H1 (cell line): ENCODE results near the gene PLLP. TPM values are rescaled to one million over a fixed set of nuclear protein-coding genes. Genes with fewer than 3 reads are reported as not detected.

Experiments
- CTCF ChIA-PET: fragments of 300-600 bp; sonication (Branson Sonifier 250); formaldehyde crosslinking; loops from one replicate; lab custom pipeline; 2021; ENCODE audit not compliant: partially characterized antibody; lab: Charles Lee
- POLR2A ChIA-PET: fragments of 300-600 bp; sonication (Branson Sonifier 250); formaldehyde crosslinking; loops from one replicate; lab custom pipeline; 2021; ENCODE audit warnings: inconsistent platforms; ENCODE audit not compliant: partially characterized antibody; lab: Charles Lee
- DNase-seq, 2 experiments: peaks; one replicate each; pipeline versions ENCODE4 v3.0.0 to v3.0.0-alpha.2; 2010 to 2022; ENCODE audit warnings: low spot score in 2 of 2, low read depth in 1 of 2, mixed read lengths in 1 of 2
- FAIRE-seq: peaks from 2 replicates; lab custom pipeline; 2011; peaks lifted over from hg19 to GRCh38; lab: Jason Lieb, UNC
- H2AFZ ChIP-seq: 2 replicates; pipeline ENCODE4 v1.8.1; 2012; ENCODE audit warnings: low read length, inconsistent platforms
- H2AK5ac ChIP-seq: 2 replicates; pipeline ENCODE4 v1.6.1; 2013; ENCODE audit warnings: low read depth, low read length
- H2BK120ac ChIP-seq: replicated peaks from 2 replicates; pipeline ENCODE3; 2013; ENCODE audit warnings: low read depth, low read length, inconsistent platforms
- H2BK12ac ChIP-seq: 2 replicates; pipeline ENCODE4 v1.6.1; 2013; ENCODE audit warnings: low read depth, low read length
- H2BK15ac ChIP-seq: 2 replicates; pipeline ENCODE4 v1.6.1; 2013; ENCODE audit warnings: low read length
- H2BK20ac ChIP-seq: 2 replicates; pipeline ENCODE4 v1.6.1; 2013; ENCODE audit warnings: low read length
- H2BK5ac ChIP-seq: 2 replicates; pipeline ENCODE4 v1.6.1; 2013; ENCODE audit warnings: low read depth, low read length
- H3K14ac ChIP-seq: 2 replicates; pipeline ENCODE4 v1.6.1; 2013; ENCODE audit warnings: inconsistent platforms; ENCODE audit not compliant: insufficient read length
- H3K18ac ChIP-seq: 2 replicates; pipeline ENCODE4 v1.6.1; 2013; ENCODE audit warnings: low read length; ENCODE audit errors: extremely low read depth
- H3K23ac ChIP-seq: 2 replicates; pipeline ENCODE4 v1.6.1; 2013; ENCODE audit warnings: inconsistent platforms; ENCODE audit not compliant: insufficient read length
- H3K23me2 ChIP-seq: 2 replicates; pipeline ENCODE4 v1.6.1; 2013; ENCODE audit warnings: low read depth, low read length
- H3K27ac ChIP-seq: 2 replicates; pipeline ENCODE4 v1.6.1; 2011; ENCODE audit warnings: low read depth, low read length, inconsistent platforms
- H3K27me3 ChIP-seq, 4 experiments: replicated peaks in 1 of 4; 1 replicate in 1 of 4; 2 replicates in 3 of 4; pipeline versions ENCODE4 v1.6.1 to v1.8.1; 2011 to 2013; ENCODE audit warnings: low read length in 3 of 4, mild to moderate bottlenecking in 3 of 4, inconsistent platforms in 2 of 4, mixed read lengths in 2 of 4, moderate library complexity in 1 of 4; ENCODE audit not compliant: control insufficient read depth in 3 of 4, insufficient read depth in 3 of 4; ENCODE audit errors: extremely low read depth in 1 of 4
- H3K36me3 ChIP-seq, 4 experiments: 2 replicates each; pipeline versions ENCODE4 v1.6.1 to v1.8.1; 2011 to 2013; ENCODE audit warnings: mild to moderate bottlenecking in 4 of 4, low read length in 3 of 4, moderate library complexity in 2 of 4, control low read depth in 1 of 4, inconsistent platforms in 1 of 4; ENCODE audit not compliant: insufficient read depth in 4 of 4, control insufficient read depth in 2 of 4
- H3K4ac ChIP-seq: replicated peaks from 2 replicates; pipeline ENCODE3; 2013; ENCODE audit warnings: low read length, low read depth, mixed read lengths, inconsistent platforms; ENCODE audit not compliant: insufficient read length
- H3K4me1 ChIP-seq, 4 experiments: replicated peaks in 1 of 4; 1 replicate in 1 of 4; 2 replicates in 3 of 4; pipeline versions ENCODE4 v1.6.1 to v1.8.1; 2011 to 2013; ENCODE audit warnings: low read length in 3 of 4, inconsistent platforms in 2 of 4, mixed read lengths in 1 of 4; ENCODE audit not compliant: insufficient read depth in 4 of 4, control insufficient read depth in 3 of 4
- H3K4me2 ChIP-seq, 2 experiments: 2 replicates each; pipeline versions ENCODE4 v1.6.1 to v1.8.1; 2011 to 2013; ENCODE audit warnings: low read depth in 2 of 2, low read length in 2 of 2, control low read depth in 1 of 2, inconsistent platforms in 1 of 2, mild to moderate bottlenecking in 1 of 2; ENCODE audit not compliant: insufficient read depth in 1 of 2
- H3K4me3 ChIP-seq, 4 experiments: fragments of 200-600, 300-600 bp in 1 of 4; sonication (generic), shearing (Covaris generic), sonication (Bioruptor Twin) in 1 of 4; 2 replicates each; pipeline versions ENCODE4 v1.5.1 to v1.8.1; 2011 to 2016; ENCODE audit warnings: low read length in 4 of 4, low read depth in 3 of 4, control low read depth in 2 of 4, inconsistent platforms in 2 of 4, mild to moderate bottlenecking in 2 of 4, mixed read lengths in 1 of 4, moderate library complexity in 1 of 4; ENCODE audit not compliant: insufficient read depth in 2 of 4; ENCODE audit errors: extremely low read depth in 1 of 4
- H3K56ac ChIP-seq: replicated peaks from 2 replicates; pipeline ENCODE3; 2013; ENCODE audit warnings: low read depth, mild to moderate bottlenecking, mixed read lengths, low read length, inconsistent platforms; ENCODE audit not compliant: insufficient read length
- H3K79me1 ChIP-seq: 2 replicates; pipeline ENCODE4 v1.6.1; 2013; ENCODE audit warnings: low read depth, low read length, control low read depth
- H3K79me2 ChIP-seq, 2 experiments: 2 replicates each; pipeline versions ENCODE4 v1.6.1 to v1.8.1; 2012 to 2013; ENCODE audit warnings: low read length in 2 of 2, mild to moderate bottlenecking in 2 of 2, inconsistent platforms in 1 of 2; ENCODE audit not compliant: insufficient read depth in 2 of 2, control insufficient read depth in 1 of 2
- H3K9ac ChIP-seq, 4 experiments: replicated peaks in 1 of 4; 1 replicate in 1 of 4; 2 replicates in 3 of 4; pipeline versions ENCODE4 v1.6.1 to v1.8.1; 2011 to 2013; ENCODE audit warnings: low read depth in 3 of 4, low read length in 3 of 4, control low read depth in 2 of 4, mild to moderate bottlenecking in 2 of 4, moderate library complexity in 2 of 4, inconsistent platforms in 1 of 4; ENCODE audit errors: extremely low read depth in 1 of 4
- H3K9me3 ChIP-seq, 2 experiments: 2 replicates each; pipeline versions ENCODE4 v1.6.1 to v1.8.1; 2012 to 2013; ENCODE audit warnings: mild to moderate bottlenecking in 2 of 2, moderate library complexity in 2 of 2, control low read depth in 1 of 2, inconsistent platforms in 1 of 2, low read depth in 1 of 2, low read length in 1 of 2, mixed read lengths in 1 of 2; ENCODE audit not compliant: insufficient read depth in 2 of 2
- H4K20me1 ChIP-seq, 2 experiments: replicated peaks in 1 of 2; 2 replicates each; pipeline versions ENCODE3 to v1.8.1; 2011 to 2013; ENCODE audit warnings: inconsistent platforms in 2 of 2, low read length in 2 of 2, mild to moderate bottlenecking in 1 of 2; ENCODE audit not compliant: insufficient read depth in 2 of 2, control insufficient read depth in 1 of 2
- H4K5ac ChIP-seq: 2 replicates; pipeline ENCODE4 v1.6.1; 2013; ENCODE audit warnings: low read length, low read depth, mixed read lengths, inconsistent platforms; ENCODE audit not compliant: insufficient read length
- H4K8ac ChIP-seq: 2 replicates; pipeline ENCODE4 v1.8.0; 2013; ENCODE audit warnings: mild to moderate bottlenecking, moderate library complexity, low read length, inconsistent platforms; ENCODE audit not compliant: insufficient read depth; ENCODE audit errors: extremely low read depth
- H4K91ac ChIP-seq: replicated peaks from 2 replicates; pipeline ENCODE3; 2013; ENCODE audit warnings: low read length, mixed read lengths, inconsistent platforms; ENCODE audit not compliant: insufficient read length
- BCL11A ChIP-seq, 2 experiments: IDR thresholded peaks; one replicate each; pipeline ENCODE4 v1.6.1; 2011; ENCODE audit warnings: low read depth in 2 of 2, low read length in 2 of 2, mild to moderate bottlenecking in 2 of 2
- CBX5 ChIP-seq: fragments of 300-800, 300-1000 bp; sonication (generic); IDR thresholded peaks from 2 replicates; pipeline ENCODE4 v1.7.1; 2016; ENCODE audit warnings: antibody characterized with exemption, low read length, low read depth
- CHD2 ChIP-seq: IDR thresholded peaks from 2 replicates; pipeline ENCODE4 v1.6.1; 2012; ENCODE audit warnings: low read length, improper control_type of control experiment
- EZH2 ChIP-seq: fragments of 200-600 bp; sonication (generic); IDR thresholded peaks from 2 replicates; pipeline ENCODE4 v1.7.1; 2012; ENCODE audit warnings: low read depth, mild to moderate bottlenecking, moderate library complexity, low read length, inconsistent platforms; ENCODE audit not compliant: severe bottlenecking
- HDAC2 ChIP-seq, 2 experiments: fragments of 300-600 bp in 1 of 2; sonication (generic) in 1 of 2; IDR thresholded peaks; 2 replicates each; pipeline ENCODE4 v1.6.1; 2011 to 2012; ENCODE audit warnings: low read depth in 2 of 2, low read length in 2 of 2, mild to moderate bottlenecking in 2 of 2, moderate library complexity in 2 of 2, borderline replicate concordance in 1 of 2, inconsistent platforms in 1 of 2
- JUN ChIP-seq: IDR thresholded peaks from 2 replicates; pipeline ENCODE4 v1.6.1; 2011; ENCODE audit warnings: low read depth, mild to moderate bottlenecking, improper control_type of control experiment, low read length
- KDM1A ChIP-seq: fragments of 200-600, 300-600 bp; sonication (generic); IDR thresholded peaks from 2 replicates; pipeline ENCODE4 v1.7.1; 2016; ENCODE audit warnings: mild to moderate bottlenecking, low read length, borderline replicate concordance
- NANOG ChIP-seq: IDR thresholded peaks from 2 replicates; pipeline ENCODE4 v1.6.1; 2011; ENCODE audit warnings: low read length, low read depth, mild to moderate bottlenecking, inconsistent platforms; ENCODE audit not compliant: insufficient read depth, poor library complexity, severe bottlenecking
- SIRT6 ChIP-seq: IDR thresholded peaks from one replicate; pipeline ENCODE4 v1.7.1; 2012; ENCODE audit warnings: low read length, inconsistent platforms
- YY1 ChIP-seq: IDR thresholded peaks from 2 replicates; pipeline ENCODE4 v1.6.1; 2011; ENCODE audit warnings: low read depth, mild to moderate bottlenecking, low read length
- ZNF274 ChIP-seq: IDR thresholded peaks from 2 replicates; pipeline ENCODE4 v1.7.0; 2012; ENCODE audit warnings: low read length, borderline replicate concordance; ENCODE audit errors: extremely low read depth
- WGBS, 2 experiments: shearing (Covaris generic) in 1 of 2; methylation state at CpG; one replicate each; pipeline versions ENCODE4 v1.1.6 to v1.1.7; 2013 to 2015; ENCODE audit warnings: low lambda C conversion rate in 2 of 2, mixed read lengths in 2 of 2, inconsistent platforms in 1 of 2, low coverage in 1 of 2, missing lambda C conversion rate in 1 of 2; ENCODE audit not compliant: insufficient replicate concordance in 2 of 2, insufficient coverage in 1 of 2, insufficient read length in 1 of 2; ENCODE audit errors: extremely low coverage in 1 of 2, missing lambda C conversion rate in 1 of 2; 5-methylcytosine and 5-hydroxymethylcytosine counted together
- polyA plus RNA-seq, 7 experiments: library from polyadenylated mRNA; depleted of rRNA in 3 of 7; stranded (reverse) in 5 of 7; unstranded in 2 of 7; fragments of >200 nt in 5 of 7; fragments of 200-250 nt in 2 of 7; gene quantifications; 1 replicate in 5 of 7; 2 replicates in 1 of 7; 4 replicates in 1 of 7; pipeline versions ENCODE4 v1.2.1 to v1.2.3, GENCODE V29; 2011 to 2013; ENCODE audit warnings: missing spikeins in 2 of 7, mixed read lengths in 2 of 7
- total RNA-seq: library from RNA; stranded (reverse); fragmentation: NEBNext Ultra II Directional; extraction: Animal tissue kit (Norgen Biotek cat#: 25700); gene quantifications from 2 replicates; pipeline ENCODE4 v1.2.1, GENCODE V29; 2021

Gene PLLP
- total and polyA plus RNA-seq, 2 of the 8 experiments (the other 6 are each of a cell fraction or from before 2014, with no cell fraction given): 2.9 to 10.6 TPM

DNA sequence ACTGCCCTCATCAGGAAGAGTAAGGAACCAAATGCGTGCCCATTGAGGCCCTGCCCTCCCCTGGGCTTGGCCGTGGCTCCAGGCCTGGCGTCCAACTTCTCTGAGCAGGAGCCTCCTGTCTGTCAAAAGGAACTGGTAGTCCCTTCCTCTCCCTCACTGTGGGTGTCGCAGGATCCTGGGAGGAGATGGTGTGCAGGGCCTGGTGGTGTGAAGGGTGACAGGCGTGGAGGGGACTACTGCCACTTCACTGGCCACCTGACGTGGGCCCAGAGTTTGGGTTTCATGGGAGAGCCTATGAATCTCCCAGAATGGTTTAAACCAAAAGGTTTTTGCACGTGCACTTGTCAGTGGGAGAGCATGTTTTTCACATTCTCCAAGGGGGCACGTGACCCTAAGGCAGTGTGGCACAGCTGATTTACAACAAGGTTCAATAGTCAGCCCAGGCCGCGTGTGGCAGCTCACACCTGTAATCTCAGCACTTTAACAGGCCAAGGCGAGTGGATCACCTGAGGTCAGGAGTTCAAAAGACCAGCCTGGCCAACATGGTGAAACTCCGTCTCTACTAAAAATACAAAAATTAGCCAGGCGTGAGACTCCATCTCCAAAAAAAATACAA lies 26.9 kb downstream of the PLLP start:
- H3K18ac ChIP-seq: no peak overlapping the region
- H2BK20ac ChIP-seq: no peak overlapping the region
- no peak overlapping the region for H2AFZ ChIP-seq
- no peak overlapping the region for H3K4me3 ChIP-seq
- no peaks in the 10 kb centered on the region for H3K79me1 ChIP-seq
- no peak overlapping the region for H3K9ac ChIP-seq
- no peak overlapping the region for H2BK120ac ChIP-seq
- H3K56ac ChIP-seq: no peak overlapping the region
- POLR2A ChIA-PET: no interaction called here
- CTCF ChIA-PET: interaction anchor here (1.6 kb wide), 1 partner anchor 159 kb away, joined by 3 read pairs; no protein-coding TSS in a partner anchor
- H2BK12ac ChIP-seq: no peak overlapping the region
- H3K4me1 ChIP-seq: peaks cover 4 to 14% (median 6%) of the 10 kb centered on the region in 4 experiments
- H2AK5ac ChIP-seq: no peak overlapping the region
- H3K23ac ChIP-seq: no peak overlapping the region
- FAIRE-seq (no peak), DNase-seq (no peak)
- no peak overlapping the region for H3K14ac ChIP-seq
- H4K91ac ChIP-seq: no peak overlapping the region
- H2BK5ac ChIP-seq: no peak overlapping the region
- no peaks in the 10 kb centered on the region for H3K9me3 ChIP-seq
- no peak overlapping the region for H3K4ac ChIP-seq
- H3K36me3 ChIP-seq: peaks cover 0 to 2% (median under 1%) of the 10 kb centered on the region in 4 experiments; a peak in 2 of 8 replicates
- no peaks in the 10 kb centered on the region for H3K79me2 ChIP-seq
- 0 out of 2 replicates have a peak, but pooled peaks cover 2% of the 10 kb centered on the region for H3K23me2 ChIP-seq
- 92% methylated on average over 13 of the region's 13 CpGs; no CpG with 5 or more reads in 1 of the 2 experiments for WGBS, 2 experiments
- no peaks in the 10 kb centered on the region for H4K20me1 ChIP-seq
- H4K8ac ChIP-seq: no peak overlapping the region; the same call in 1 of the 2 replicates
- no peak overlapping the region for H3K4me2 ChIP-seq
- no peaks in the 10 kb centered on the region for H3K27me3 ChIP-seq
- no peak overlapping the region for H3K27ac ChIP-seq
- no peak overlapping the region for H2BK15ac ChIP-seq
- H4K5ac ChIP-seq: no peak overlapping the region
- TF ChIP-seq BCL11A (IDR thresholded peaks at IDR 0.05; ENCODE audit: low read depth in 2 of 2, low read length in 2 of 2) (no peak), YY1 (no peak), CBX5 (no peak), JUN (no peak), CHD2 (no peak), SIRT6 (no peak), NANOG (no peak), KDM1A (no peak), HDAC2 (IDR thresholded peaks at IDR 0.05; ENCODE audit: borderline replicate concordance in 1 of 2, low read depth in 2 of 2, low read length in 2 of 2) (no peak), ZNF274 (no peak), EZH2 (no peak)
